Esophagus muscularis mucosa (tissue), 3 donors: ENCODE data around the gene OR52R1.

Source experiments
- CTCF ChIP-seq, 3 experiments: fragments of 200-600 bp in 2 of 3; fragments of 450-650 bp in 1 of 3; sonication (generic) in 2 of 3; IDR thresholded peaks; one replicate each; pipeline ENCODE4 v1.5.1; 2017 to 2019; ENCODE audit warnings: antibody characterized with exemption in 3 of 3, mild to moderate bottlenecking in 2 of 3, moderate library complexity in 1 of 3
- POLR2A ChIP-seq: fragments of 450-650 bp; IDR thresholded peaks from one replicate; pipeline ENCODE4 v1.6.1; 2017; ENCODE audit warnings: antibody characterized with exemption, moderate library complexity, mild to moderate bottlenecking, low read depth

GRCh38 chr11:4825132-4825531, 21.0 kb upstream of the OR52R1 start:
- TF ChIP-seq CTCF (IDR thresholded peaks at IDR 0.05) (no peak), POLR2A (no peak)
